Measurements from ENCODE around the gene ARHGAP33.

Gene ARHGAP33

GRCh38 chr19:35816262-35816661, 40.9 kb downstream of the ARHGAP33 start:
- no peaks in the 10 kb centered on the region for H3K36me3 ChIP-seq
- H3K9me3 ChIP-seq (ENCODE audit: severe bottlenecking), result no peaks in the 10 kb centered on the region
- no peak for DNase-seq
- TF ChIP-seq, protein P1, sequence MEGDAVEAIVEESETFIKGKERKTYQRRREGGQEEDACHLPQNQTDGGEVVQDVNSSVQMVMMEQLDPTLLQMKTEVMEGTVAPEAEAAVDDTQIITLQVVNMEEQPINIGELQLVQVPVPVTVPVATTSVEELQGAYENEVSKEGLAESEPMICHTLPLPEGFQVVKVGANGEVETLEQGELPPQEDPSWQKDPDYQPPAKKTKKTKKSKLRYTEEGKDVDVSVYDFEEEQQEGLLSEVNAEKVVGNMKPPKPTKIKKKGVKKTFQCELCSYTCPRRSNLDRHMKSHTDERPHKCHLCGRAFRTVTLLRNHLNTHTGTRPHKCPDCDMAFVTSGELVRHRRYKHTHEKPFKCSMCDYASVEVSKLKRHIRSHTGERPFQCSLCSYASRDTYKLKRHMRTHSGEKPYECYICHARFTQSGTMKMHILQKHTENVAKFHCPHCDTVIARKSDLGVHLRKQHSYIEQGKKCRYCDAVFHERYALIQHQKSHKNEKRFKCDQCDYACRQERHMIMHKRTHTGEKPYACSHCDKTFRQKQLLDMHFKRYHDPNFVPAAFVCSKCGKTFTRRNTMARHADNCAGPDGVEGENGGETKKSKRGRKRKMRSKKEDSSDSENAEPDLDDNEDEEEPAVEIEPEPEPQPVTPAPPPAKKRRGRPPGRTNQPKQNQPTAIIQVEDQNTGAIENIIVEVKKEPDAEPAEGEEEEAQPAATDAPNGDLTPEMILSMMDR (IDR thresholded peaks at IDR 0.05; ENCODE audit: low read depth, low read length), result no peak
- H3K27ac ChIP-seq, result no peak overlapping the region
- no peak overlapping the region for H3K4me3 ChIP-seq (ENCODE audit: low read depth, low read length)
- no peaks in the 10 kb centered on the region for H3K27me3 ChIP-seq (ENCODE audit: insufficient read depth, low read depth, severe bottlenecking)

- TF ChIP-seq, protein P1 (IDR thresholded peaks at IDR 0.05; ENCODE audit: low read depth, low read length), result no peak
- Histone ChIP-seq H3K27ac (no peak overlapping the region), H3K36me3 (no peaks in the 10 kb centered on the region), H3K9me3 (ENCODE audit: severe bottlenecking) (no peaks in the 10 kb centered on the region), H3K27me3 (ENCODE audit: insufficient read depth, low read depth, severe bottlenecking) (no peaks in the 10 kb centered on the region), H3K4me3 (ENCODE audit: low read depth, low read length) (no peak overlapping the region)
- DNase-seq, result no peak
Measured at GRCh38 chr19:35816846-35817245, 41.5 kb downstream of the ARHGAP33 start.

DNA sequence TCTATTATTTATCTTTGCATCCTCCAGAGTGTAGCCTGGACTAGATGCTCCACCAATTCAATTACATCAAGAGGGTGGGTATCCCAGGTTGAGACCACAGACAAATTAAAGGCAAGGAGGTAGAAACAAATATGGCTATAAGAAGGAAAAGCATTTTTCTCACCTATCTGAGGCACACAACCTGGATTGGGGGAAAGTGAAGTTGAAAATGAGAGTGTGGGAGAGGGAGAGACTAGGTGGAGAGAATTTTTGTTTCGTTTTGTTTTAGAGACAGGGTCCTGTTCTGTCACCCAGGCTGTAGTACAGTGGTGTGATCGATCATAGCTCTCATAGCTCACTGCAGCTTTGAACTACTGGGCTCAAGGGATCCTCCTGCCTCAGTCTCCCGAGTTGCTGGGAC, 43.1 kb downstream of the ARHGAP33 start:
- Histone ChIP-seq H3K9me3 (ENCODE audit: severe bottlenecking) (no peaks in the 10 kb centered on the region), H3K4me3 (ENCODE audit: low read depth, low read length) (no peak overlapping the region), H3K27ac (0 out of 2 replicates have a peak overlapping the region, but pooled peaks have one; percentile 54), H3K27me3 (ENCODE audit: insufficient read depth, low read depth, severe bottlenecking) (no peaks in the 10 kb centered on the region), H3K36me3 (no peaks in the 10 kb centered on the region)
- DNase-seq, result no peak
- TF ChIP-seq, protein P1 (IDR thresholded peaks at IDR 0.05; ENCODE audit: low read depth, low read length), result no peak

GRCh38 chr19:35822579-35822978, 47.2 kb downstream of the ARHGAP33 start:
- Histone ChIP-seq H3K27ac (no peak overlapping the region), H3K4me3 (ENCODE audit: low read depth, low read length) (no peak overlapping the region), H3K9me3 (ENCODE audit: severe bottlenecking) (no peaks in the 10 kb centered on the region), H3K27me3 (ENCODE audit: insufficient read depth, low read depth, severe bottlenecking) (no peaks in the 10 kb centered on the region), H3K36me3 (no peaks in the 10 kb centered on the region)
- TF ChIP-seq, protein P1 (IDR thresholded peaks at IDR 0.05; ENCODE audit: low read depth, low read length), result no peak
- no peak for DNase-seq

- H3K9me3 ChIP-seq (ENCODE audit: severe bottlenecking), result no peaks in the 10 kb centered on the region
Measured at GRCh38 chr19:35824150-35824549, 48.8 kb downstream of the ARHGAP33 start.

More at GRCh38 chr19:35824150-35824549, 48.8 kb downstream of the ARHGAP33 start:
- Histone ChIP-seq H3K27me3 (ENCODE audit: insufficient read depth, low read depth, severe bottlenecking) (no peaks in the 10 kb centered on the region), H3K4me3 (ENCODE audit: low read depth, low read length) (no peak overlapping the region), H3K36me3 (no peaks in the 10 kb centered on the region), H3K27ac (no peak overlapping the region)
- DNase-seq, result no peak
- TF ChIP-seq, protein P1 (IDR thresholded peaks at IDR 0.05; ENCODE audit: low read depth, low read length), result no peak
